SKM-1 (cell line): ENCODE measurements around the gene MED12L.

Source experiments
- DNase-seq: peaks from one replicate; lab custom pipeline; 2025; ENCODE audit not compliant: unreplicated experiment; lab: John Stamatoyannopoulos, UW

MED12L gene

DNA sequence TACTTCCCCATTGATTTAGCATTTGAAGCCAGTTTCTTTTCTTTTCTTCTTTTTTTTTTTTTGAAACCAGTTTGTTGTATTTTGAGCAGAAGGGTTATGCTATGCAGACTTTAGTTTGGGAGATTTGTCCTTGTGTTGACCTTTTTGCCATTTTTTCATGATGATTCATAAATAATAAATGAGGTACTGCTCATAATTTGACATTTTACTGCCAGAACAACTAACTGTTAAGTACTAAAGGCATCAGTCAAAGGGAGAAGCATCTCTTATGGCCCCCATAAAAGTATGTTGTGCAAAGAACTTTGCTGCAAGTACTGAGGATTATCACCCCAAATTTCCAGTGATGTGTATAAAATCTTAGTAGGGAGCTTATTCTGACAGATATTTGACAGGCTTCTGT is 232.8 kb downstream of the MED12L start:
- no peak for DNase-seq

DNA sequence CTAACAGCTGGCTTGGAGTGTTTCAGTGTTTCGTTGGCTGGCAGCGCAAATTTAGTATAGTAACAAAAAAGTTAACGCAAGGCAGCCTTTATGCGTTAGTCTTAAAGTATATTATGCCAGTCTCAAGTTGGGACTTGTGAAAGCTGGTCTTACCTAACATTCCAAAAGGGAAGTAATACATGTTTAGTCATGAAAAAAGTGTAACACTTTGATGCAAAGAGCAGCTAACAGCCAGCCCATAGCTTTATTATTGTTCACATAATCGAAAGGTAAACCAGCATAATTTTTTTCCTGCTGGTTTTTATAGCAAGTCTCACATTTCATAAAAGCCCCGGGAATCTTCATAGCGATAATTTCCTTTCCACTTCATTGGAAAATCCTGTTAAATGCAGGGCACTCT is 233.5 kb downstream of the MED12L start:
- DNase-seq: peak; percentile 33

DNA sequence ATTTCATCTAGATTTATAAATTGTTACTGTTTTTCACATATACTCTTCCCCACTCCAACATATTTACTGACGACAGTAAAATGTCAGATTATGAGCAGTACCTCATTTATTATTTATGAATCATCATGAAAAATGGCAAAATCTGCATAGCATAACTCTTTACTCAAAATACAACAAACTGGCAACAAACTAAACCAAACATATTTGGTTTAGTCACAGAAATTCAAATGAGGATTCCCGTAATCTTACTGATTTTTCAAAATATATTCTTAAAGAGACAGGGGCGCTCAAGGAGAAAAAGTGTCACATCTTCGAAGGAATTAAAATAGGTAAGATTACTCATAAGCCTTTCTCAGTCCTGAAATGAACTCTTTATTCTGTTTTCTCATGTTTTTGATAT is 234.2 kb downstream of the MED12L start:
- no peak for DNase-seq

- no peak for DNase-seq
These were observed 234.7 kb downstream of the MED12L start for GRCh38 chr3:151320131-151320530.

DNA sequence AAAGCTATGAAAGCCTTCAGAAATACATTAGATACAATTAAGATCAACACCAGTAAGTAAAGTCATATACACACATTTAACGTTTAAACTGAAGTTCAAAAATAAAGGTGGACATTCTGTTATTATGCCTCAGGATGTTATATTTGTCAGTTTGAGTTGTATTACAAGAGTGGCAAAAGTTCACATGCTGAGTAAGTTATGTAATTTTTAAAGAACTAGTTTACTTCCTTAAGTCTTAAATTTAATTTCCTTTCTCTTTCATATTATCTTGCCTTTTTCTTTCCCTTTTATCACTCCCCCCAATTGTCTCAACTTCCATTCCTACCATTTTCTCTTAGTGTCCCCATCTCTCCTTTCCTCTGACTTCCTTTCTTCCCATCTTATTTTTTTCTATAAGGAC is 236.1 kb downstream of the MED12L start:
- no peak for DNase-seq

GRCh38 chr3:151322511-151322910 is 237.0 kb downstream of the MED12L start:
- no peak for DNase-seq

DNA sequence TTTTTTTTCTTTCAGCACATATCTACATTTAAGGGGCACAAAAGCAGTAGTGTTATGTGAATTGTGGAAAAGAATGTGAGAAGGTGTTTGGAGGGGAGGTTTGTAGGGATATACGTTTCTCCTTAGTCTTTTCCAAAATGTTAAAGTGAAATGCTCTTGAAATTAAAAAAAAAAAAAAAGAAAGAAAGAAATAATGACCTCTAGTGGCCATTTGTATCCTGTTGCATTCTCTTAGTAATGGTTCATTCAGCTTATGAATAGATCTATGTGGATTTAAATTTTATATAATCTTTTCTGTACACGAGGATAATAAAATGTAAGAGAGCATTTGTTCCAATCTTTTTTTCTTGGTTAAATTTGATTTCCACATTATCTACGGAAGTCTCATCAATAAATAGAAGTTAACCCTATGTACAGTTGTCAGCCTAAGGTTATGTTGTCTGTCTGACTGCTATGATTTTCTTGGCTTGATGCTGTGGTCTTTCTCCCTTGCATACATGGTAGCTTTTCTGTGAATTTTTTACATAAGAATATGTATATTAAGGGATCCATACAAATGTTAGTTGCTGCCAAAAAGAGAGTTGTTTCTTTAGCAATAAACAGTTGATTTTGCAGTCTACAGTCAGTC is 242.2 kb downstream of the MED12L start:
- no peak for DNase-seq

- DNase-seq: peak; percentile 43
These were observed 243.0 kb downstream of the MED12L start for GRCh38 chr3:151328298-151328995.

DNA sequence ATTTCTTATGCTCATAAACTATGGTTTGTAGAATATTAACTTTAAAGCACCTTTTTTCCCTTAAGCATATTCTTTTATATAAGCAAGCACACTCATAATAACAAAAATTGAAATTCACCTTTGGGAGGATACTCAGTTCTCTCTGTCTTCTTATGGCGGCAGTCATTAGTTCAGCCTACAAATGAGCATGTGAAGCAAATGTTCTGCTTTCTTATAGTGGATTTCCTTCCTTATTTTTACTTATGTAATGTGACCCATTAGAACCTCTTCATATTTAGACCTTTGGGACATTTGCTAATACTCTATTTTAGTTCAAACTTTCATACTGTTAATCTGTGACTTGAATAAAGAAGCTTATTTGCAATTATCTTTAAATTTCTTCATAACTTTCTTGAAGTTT is 243.9 kb downstream of the MED12L start, which contains the start of gene P2RY13:
P2RY13 (minus strand) TSS at position 187 of the 400 bp plus-strand sequence; CDS start at position 166, 21 bp downstream.
- DNase-seq: peak; percentile 22

- DNase-seq: no peak
These were observed 244.9 kb downstream of the MED12L start for GRCh38 chr3:151330379-151330778.

DNA sequence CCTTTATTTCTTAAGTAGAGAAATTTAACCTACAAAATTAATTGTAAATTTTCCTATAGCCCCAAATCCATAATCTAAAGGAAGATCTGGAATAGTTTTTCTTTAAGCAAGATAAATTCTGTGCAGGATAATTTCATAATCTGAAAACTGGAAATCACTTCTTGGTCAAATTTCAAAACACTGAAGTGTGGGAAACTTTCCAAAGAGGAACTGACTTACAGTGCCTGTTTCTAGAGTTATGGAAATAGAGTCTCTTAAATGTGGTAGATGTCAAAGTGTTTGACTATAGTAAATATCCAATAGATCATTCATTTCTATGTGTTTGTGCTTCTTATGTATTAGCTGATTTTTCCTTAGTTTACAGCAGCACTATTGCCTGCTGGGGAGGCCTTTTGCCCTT is 245.4 kb downstream of the MED12L start:
- DNase-seq: peak; percentile 58

GRCh38 chr3:151331696-151332095 is 246.2 kb downstream of the MED12L start:
- DNase-seq: no peak

- no peak for DNase-seq
These were observed 260.4 kb downstream of the MED12L start for GRCh38 chr3:151345859-151346258.

DNA sequence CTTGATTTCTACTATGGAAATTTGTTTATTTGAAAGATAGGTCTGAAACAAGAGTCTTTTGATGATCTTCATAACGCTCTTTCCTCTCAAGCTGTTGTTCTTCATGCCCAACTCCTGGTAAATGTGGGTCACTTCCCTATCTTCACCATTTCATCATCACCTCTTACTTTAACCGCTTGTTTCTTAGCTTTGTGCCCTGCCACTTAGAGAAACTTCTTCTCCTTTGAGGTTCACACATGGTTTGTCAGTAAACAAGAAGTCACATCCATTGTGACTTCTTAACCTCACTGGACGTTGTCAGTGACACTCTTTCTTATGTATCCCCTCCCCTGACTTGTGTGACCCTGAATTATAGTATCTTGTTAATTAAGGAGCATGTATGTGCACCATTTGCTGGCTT is 260.8 kb downstream of the MED12L start:
- DNase-seq: peak; percentile 89

DNA sequence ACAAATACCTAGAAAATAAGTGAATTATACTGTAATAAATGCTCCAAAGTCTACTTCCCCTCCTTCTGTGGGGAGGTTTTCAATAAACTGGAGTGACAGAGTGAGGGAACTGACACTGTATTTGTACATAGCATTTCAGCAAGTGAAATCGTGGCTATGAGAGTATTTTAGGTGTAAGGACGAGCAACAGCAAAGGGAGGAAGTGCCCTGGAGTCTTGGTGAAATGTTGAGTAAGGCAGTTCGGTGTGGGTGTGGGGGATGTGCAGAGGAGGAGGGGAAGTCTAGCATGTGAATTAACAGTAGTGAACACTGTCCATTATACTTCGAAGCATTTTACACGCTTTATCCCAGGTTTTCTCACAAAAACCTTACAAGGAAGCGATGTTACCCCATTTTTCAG is 262.0 kb downstream of the MED12L start:
- peak; percentile 98 for DNase-seq

DNA sequence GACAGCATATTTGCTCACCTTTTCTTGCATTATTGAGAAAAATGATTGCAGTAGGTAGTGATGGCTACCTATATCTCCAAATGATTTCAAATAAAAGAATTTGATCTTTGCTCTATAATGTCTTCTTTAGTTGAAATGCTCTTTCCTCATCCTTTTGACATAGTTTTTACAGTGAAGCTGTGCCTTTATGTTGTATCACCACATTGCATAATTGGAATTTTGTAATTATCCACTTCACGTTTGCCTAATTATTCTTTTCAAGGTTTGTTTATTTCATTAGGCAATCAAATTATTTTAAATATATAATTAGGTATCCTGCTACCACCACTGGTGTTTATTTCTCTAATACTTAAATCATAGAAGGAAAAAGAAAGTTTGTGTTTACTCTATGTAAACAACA is 265.2 kb downstream of the MED12L start:
- DNase-seq: no peak

DNA sequence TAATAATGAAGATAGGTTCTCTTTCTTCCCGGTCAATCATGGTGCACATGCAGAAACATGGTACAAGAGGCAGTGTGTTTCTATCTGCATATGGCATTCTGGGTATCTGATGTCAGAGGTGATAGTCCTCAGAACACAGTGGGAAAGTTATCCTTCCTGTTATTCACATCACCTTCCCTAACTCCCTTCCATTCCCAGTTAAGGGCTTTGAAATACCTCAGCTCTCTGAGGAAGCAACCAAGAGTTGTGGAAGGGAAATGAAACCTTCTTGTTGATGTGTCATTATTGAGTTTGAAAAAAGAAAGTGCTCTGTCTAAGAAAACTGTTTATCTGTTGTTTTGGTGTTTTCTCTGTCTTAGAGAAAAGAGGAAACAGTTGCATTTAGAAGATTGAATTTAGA is 265.8 kb downstream of the MED12L start:
- DNase-seq: no peak

DNA sequence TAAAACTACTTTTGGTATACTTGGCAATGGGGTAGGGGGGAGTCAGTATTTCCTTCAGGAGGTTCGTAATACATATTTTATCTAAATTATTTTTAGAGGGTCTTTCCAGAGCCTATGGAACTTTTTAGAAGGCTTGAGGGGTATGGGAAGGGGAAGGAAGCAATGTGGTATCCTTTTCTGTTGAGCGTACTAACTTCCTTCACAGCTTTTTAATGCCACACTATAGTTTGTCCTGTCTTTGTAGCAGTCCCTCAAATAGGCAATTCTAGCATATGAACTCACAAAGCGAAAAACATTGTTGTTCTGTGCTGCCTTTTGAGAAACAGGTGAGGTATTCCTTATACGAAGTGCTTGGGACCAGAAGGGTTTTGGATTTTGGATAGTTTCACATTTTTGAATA is 266.2 kb downstream of the MED12L start:
- no peak for DNase-seq

GRCh38 chr3:151356794-151357462 is 271.5 kb downstream of the MED12L start:
- no peak for DNase-seq

GRCh38 chr3:151357463-151357850 is 272.0 kb downstream of the MED12L start:
- no peak for DNase-seq

GRCh38 chr3:151362751-151363174 is 277.3 kb downstream of the MED12L start:
- DNase-seq: peak; percentile 18

DNA sequence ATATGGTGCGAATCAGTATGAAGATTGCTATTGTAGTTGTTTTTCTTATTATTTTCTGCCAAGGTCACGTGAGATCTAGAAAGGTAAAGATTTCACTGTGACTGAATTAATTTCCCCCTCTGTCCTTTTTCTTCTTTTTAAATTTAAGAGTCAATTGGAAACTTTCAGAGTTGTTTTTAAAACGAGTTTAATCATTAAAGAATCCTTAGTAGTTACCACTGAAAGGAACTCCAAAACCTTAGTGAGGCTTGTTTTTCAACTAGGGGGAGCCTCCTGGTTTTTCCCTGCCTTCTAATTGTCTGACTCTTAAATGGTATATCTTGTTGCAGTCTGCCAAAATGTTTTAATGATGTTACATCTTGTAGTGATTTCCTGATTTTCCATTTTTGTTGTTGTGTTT is 281.5 kb downstream of the MED12L start:
- DNase-seq: no peak
